Osteoblast (primary cell): ENCODE measurements around the gene PHOX2A. TPM values are rescaled to one million over a fixed set of nuclear protein-coding genes. Genes with fewer than 3 reads are reported as not detected.

Source experiments
- DNase-seq: peaks from one replicate; pipeline ENCODE4 v3.0.0; 2011; ENCODE audit warnings: low spot score, mixed read lengths; ENCODE audit not compliant: insufficient read length; ENCODE audit errors: missing footprints
- H2AFZ ChIP-seq: 2 replicates; pipeline ENCODE4 v1.6.0; 2011; ENCODE audit warnings: mild to moderate bottlenecking, low read length
- H3K27ac ChIP-seq: 2 replicates; pipeline ENCODE4 v1.5.1; 2011; ENCODE audit warnings: mild to moderate bottlenecking, low read depth, low read length, moderate library complexity
- H3K27me3 ChIP-seq: 2 replicates; pipeline ENCODE4 v1.6.0; 2012; ENCODE audit warnings: mild to moderate bottlenecking, control low read depth, inconsistent platforms, low read length, moderate library complexity; ENCODE audit not compliant: insufficient read depth
- H3K36me3 ChIP-seq: 2 replicates; pipeline ENCODE4 v1.5.1; 2011; ENCODE audit warnings: mild to moderate bottlenecking, low read length, control low read depth, moderate library complexity; ENCODE audit not compliant: insufficient read depth
- H3K4me1 ChIP-seq: 2 replicates; pipeline ENCODE4 v1.5.1; 2011; ENCODE audit warnings: mild to moderate bottlenecking, low read length, control low read depth, moderate library complexity; ENCODE audit not compliant: insufficient read depth
- H3K4me2 ChIP-seq: 2 replicates; pipeline ENCODE4 v1.6.0; 2011; ENCODE audit warnings: mild to moderate bottlenecking, low read length; ENCODE audit not compliant: insufficient read depth
- H3K4me3 ChIP-seq: fragments of 200-600 bp; sonication (generic); 3 replicates; pipeline ENCODE4 v1.5.1; 2012; ENCODE audit warnings: mild to moderate bottlenecking, low read length, inconsistent platforms; ENCODE audit not compliant: insufficient read depth
- H3K79me2 ChIP-seq: 2 replicates; pipeline ENCODE4 v1.6.0; 2012; ENCODE audit warnings: mild to moderate bottlenecking, low read length, control low read depth, inconsistent platforms; ENCODE audit not compliant: insufficient read depth
- H3K9me3 ChIP-seq: 2 replicates; pipeline ENCODE4 v1.5.1; 2011; ENCODE audit warnings: low read depth, low read length, control low read depth
- H4K20me1 ChIP-seq: 2 replicates; pipeline ENCODE4 v1.6.0; 2012; ENCODE audit warnings: mild to moderate bottlenecking, low read length, control low read depth; ENCODE audit not compliant: insufficient read depth
- CTCF ChIP-seq: IDR thresholded peaks from 2 replicates; pipeline ENCODE4 v1.5.1; 2011; ENCODE audit warnings: mild to moderate bottlenecking, low read depth, low read length, moderate library complexity; ENCODE audit errors: extremely low read depth
- total RNA-seq: library from RNA; depleted of rRNA; stranded (reverse); fragments of >200 nt; gene quantifications from 2 replicates; pipeline ENCODE4 v1.2.3, GENCODE V29; 2012

PHOX2A gene
- total RNA-seq, 1 donor = not detected

GRCh38 chr11:72229336-72229924 lies 14.5 kb downstream of the PHOX2A start:
- peaks cover 72% of the 10 kb centered on the region for H3K36me3 ChIP-seq
- H3K9me3 ChIP-seq = no peaks in the 10 kb centered on the region
- no peak overlapping the region for H2AFZ ChIP-seq
- no peak for TF ChIP-seq CTCF
- peaks cover 50% of the 10 kb centered on the region for H3K79me2 ChIP-seq
- DNase-seq = peak; percentile 53
- H3K27me3 ChIP-seq = no peaks in the 10 kb centered on the region
- H3K4me2 ChIP-seq = no peak overlapping the region
- H3K27ac ChIP-seq = no peak overlapping the region
- H3K4me1 ChIP-seq = peaks cover 13% of the 10 kb centered on the region
- H3K4me3 ChIP-seq = no peak overlapping the region
- peaks cover 78% of the 10 kb centered on the region for H4K20me1 ChIP-seq

DNA sequence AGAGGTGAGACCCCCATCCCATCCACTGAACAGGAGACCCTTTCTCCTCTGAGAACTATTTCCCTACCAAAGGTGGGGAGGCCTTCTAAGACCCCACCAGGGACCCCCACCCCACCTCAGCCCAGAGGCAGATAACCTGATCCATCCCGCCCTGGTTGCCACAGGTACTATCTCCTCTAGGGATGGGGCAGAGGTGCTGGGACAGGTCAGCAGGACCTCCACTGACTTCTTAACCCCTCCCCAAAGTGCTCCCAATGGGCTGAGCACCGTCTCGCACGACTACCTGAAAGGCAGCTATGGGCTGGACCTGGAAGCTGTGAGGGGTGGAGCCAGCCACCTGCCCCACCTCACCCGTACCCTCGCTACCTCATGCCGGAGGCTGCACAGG lies 15.1 kb downstream of the PHOX2A start:
- DNase-seq = peak; percentile 66
- no peak overlapping the region for H2AFZ ChIP-seq
- peaks cover 68% of the 10 kb centered on the region for H3K36me3 ChIP-seq
- H3K79me2 ChIP-seq = peaks cover 56% of the 10 kb centered on the region
- H4K20me1 ChIP-seq = peaks cover 78% of the 10 kb centered on the region
- H3K27me3 ChIP-seq = no peaks in the 10 kb centered on the region
- H3K4me1 ChIP-seq = peaks cover 13% of the 10 kb centered on the region
- TF ChIP-seq CTCF = no peak
- H3K27ac ChIP-seq = peak overlapping the region; percentile 0
- no peaks in the 10 kb centered on the region for H3K9me3 ChIP-seq
- H3K4me3 ChIP-seq = no peak overlapping the region
- no peak overlapping the region for H3K4me2 ChIP-seq

GRCh38 chr11:72228229-72228843 lies 15.6 kb downstream of the PHOX2A start:
- peaks cover 73% of the 10 kb centered on the region for H4K20me1 ChIP-seq
- no peak overlapping the region for H3K4me3 ChIP-seq

More at GRCh38 chr11:72228229-72228843, 15.6 kb downstream of the PHOX2A start:
- peaks cover 63% of the 10 kb centered on the region for H3K36me3 ChIP-seq
- H3K27me3 ChIP-seq = no peaks in the 10 kb centered on the region
- no peak overlapping the region for H2AFZ ChIP-seq
- H3K4me1 ChIP-seq = peaks cover 13% of the 10 kb centered on the region
- DNase-seq = peak; percentile 82
- peaks cover 57% of the 10 kb centered on the region for H3K79me2 ChIP-seq
- H3K27ac ChIP-seq = peak overlapping the region; percentile 0
- no peaks in the 10 kb centered on the region for H3K9me3 ChIP-seq
- peak; percentile 18 for TF ChIP-seq CTCF
- H3K4me2 ChIP-seq = no peak overlapping the region
